Stomach (tissue), 19 donors: Measurements from ENCODE around the gene PRRT4. TPM values are rescaled to one million over a fixed set of nuclear protein-coding genes. Genes with fewer than 3 reads are reported as not detected.

Source experiments
- DNase-seq, 2 donors: peaks; one replicate each; pipeline versions ENCODE4 v3.0.0 to v3.0.0-alpha.2; 2013 to 2019
- H3K27ac ChIP-seq, 5 donors: fragments of 200-600 bp in 4 of 5; sonication (generic) in 4 of 5; one replicate each; pipeline ENCODE4 v1.5.1; 2013 to 2019; ENCODE audit warnings: mild to moderate bottlenecking in 1 of 5, moderate library complexity in 1 of 5
- H3K27me3 ChIP-seq, 3 donors: fragments of 200-600 bp; sonication (generic); one replicate each; pipeline ENCODE4 v1.5.1; 2017 to 2019; ENCODE audit warnings: mixed run types in 1 of 3
- H3K36me3 ChIP-seq, 4 donors: fragments of 200-600 bp; sonication (generic); 1 replicate in 3 of 4; 2 replicates in 1 of 4; pipeline ENCODE4 v1.5.1; 2016 to 2019
- H3K4me1 ChIP-seq, 4 donors: fragments of 200-600 bp; sonication (generic); one replicate each; pipeline ENCODE4 v1.5.1; 2016 to 2019
- H3K4me3 ChIP-seq, 4 donors: fragments of 200-600 bp; sonication (generic) in 3 of 4; one replicate each; pipeline ENCODE4 v1.5.1; 2016 to 2019; ENCODE audit warnings: mild to moderate bottlenecking in 1 of 4
- H3K9me3 ChIP-seq, 4 donors: fragments of 200-600 bp; sonication (generic); one replicate each; pipeline ENCODE4 v1.5.1; 2016 to 2019
- CTCF ChIP-seq, 7 experiments: fragments of 450-650 bp in 4 of 7; fragments of 200-600 bp in 3 of 7; sonication (generic) in 3 of 7; IDR thresholded peaks; one replicate each; pipeline ENCODE4 v1.5.1; 2016 to 2019; ENCODE audit warnings: antibody characterized with exemption in 7 of 7, control low read depth in 2 of 7, mild to moderate bottlenecking in 1 of 7
- EP300 ChIP-seq: sonication (generic); formaldehyde crosslinking; IDR thresholded peaks from one replicate; pipeline ENCODE4 v1.6.1; 2017; ENCODE audit warnings: antibody characterized with exemption
- POLR2A ChIP-seq, 4 donors: fragments of 450-650 bp; IDR thresholded peaks; one replicate each; pipeline ENCODE4 v1.6.1; 2016; ENCODE audit warnings: antibody characterized with exemption in 4 of 4, control low read depth in 2 of 4, mild to moderate bottlenecking in 1 of 4, moderate library complexity in 1 of 4
- POLR2AphosphoS5 ChIP-seq, 3 donors: sonication (generic); formaldehyde crosslinking; IDR thresholded peaks; one replicate each; pipeline ENCODE4 v1.6.1; 2016; ENCODE audit warnings: antibody characterized with exemption in 3 of 3
- WGBS, 5 donors: extraction: QIAGEN DNeasy Blood & Tissue Kit in 3 of 5; methylation state at CpG; one replicate each; pipeline versions ENCODE4 v1.1.5 to v1.1.7; 2013 to 2018; 5-methylcytosine and 5-hydroxymethylcytosine counted together
- intact Hi-C: fragments of 100-400 bp; cut with DNase I; formaldehyde crosslinking; loops from one replicate; pipeline ENCODE4 v1.15.1; 2023; ENCODE audit warnings: low total_unique reads
- long read RNA-seq, 10 donors: transcript quantifications; one replicate each; lab custom pipeline, GENCODE V29; 2026
- polyA plus RNA-seq, 3 donors: library from polyadenylated mRNA; stranded (reverse); fragments of 200-250 nt; gene quantifications; one replicate each; pipeline ENCODE4 v1.2.3, GENCODE V29; 2013
- total RNA-seq, 5 donors: library from RNA; depleted of rRNA; stranded (reverse); fragments of >200 nt; gene quantifications; one replicate each; pipeline versions ENCODE4 v1.1.0 to v1.2.3, GENCODE V29; 2014 to 2016
- donor health status: healthy with polysubstance abuse.
- donor health status: Bipolar disorder and iron deficiency.
- donor health status: healthy.

The PRRT4 gene
- total RNA-seq (not detected), polyA plus RNA-seq (1 to 10 TPM in 1 of 3 donors, under 1 TPM in 1, not detected in 1; 0.12 to 1.2 TPM)
- long read RNA-seq, donor 1, partial matches to known transcripts: 0 of 1 reads
- long read RNA-seq, donor 1, other reads (novel, unspliced or antisense): 0 of 1 reads
- long read RNA-seq, donor 2, partial matches to known transcripts: 0 of 3 reads
- long read RNA-seq, donor 2, other reads (novel, unspliced or antisense): 0 of 3 reads
- long read RNA-seq, donor 3: 0 reads
- long read RNA-seq, donor 4: 0 reads
- long read RNA-seq, donor 5: 0 reads
- long read RNA-seq, donor 6: 0 reads
- long read RNA-seq, donor 7: 0 reads
- long read RNA-seq, donor 8: 0 reads
- long read RNA-seq, donor 9: 0 reads
- long read RNA-seq, donor 10: 0 reads

- 1 to 4% (median 1%) methylated on average over 13 to 88 of the region's 88 CpGs for WGBS, 5 donors
- no peak for TF ChIP-seq POLR2A (IDR thresholded peaks at IDR 0.05)
- TF ChIP-seq EP300: no peak
- no peak for TF ChIP-seq POLR2AphosphoS5 (IDR thresholded peaks at IDR 0.05)
- no peak for TF ChIP-seq CTCF (IDR thresholded peaks at IDR 0.05)
- Histone ChIP-seq H3K4me1 (peaks cover 11 to 30% (median 20%) of the 10 kb centered on the region in 4 donors), H3K27me3 (peaks cover 0 to 66% (median 18%) of the 10 kb centered on the region in 3 donors), H3K9me3 (no peaks in the 10 kb centered on the region), H3K27ac (peak within 1 kb of the TSS in 3 of 5 donors; percentile 11 to 68 (median 30)), H3K4me3 (peak within 1 kb of the TSS; percentile 57 to 75 (median 60)), H3K36me3 (no peaks in the 10 kb centered on the region)
- intact Hi-C loops: no loop called here
- DNase-seq: peak; percentile 40 to 79
Measured at GRCh38 chr7:128361411-128362379, at the start of gene PRRT4. TSS of gene PRRT4 (minus strand) at chr7:128361690.

GRCh38 chr7:128410451-128410753 is 48.9 kb upstream of the PRRT4 start:
- Histone ChIP-seq H3K27me3 (no peaks in the 10 kb centered on the region), H3K36me3 (no peaks in the 10 kb centered on the region), H3K9me3 (no peaks in the 10 kb centered on the region), H3K4me1 (peaks cover 40 to 45% (median 44%) of the 10 kb centered on the region in 4 donors), H3K27ac (peak overlapping the region; percentile 83 to 94 (median 92)), H3K4me3 (peak overlapping the region; percentile 62 to 79 (median 66))
- intact Hi-C loops: no loop called here
- peak in 1 of 2 donors; percentile 84 for DNase-seq
- WGBS, 5 donors: 0 to 4% (median 1%) methylated on average over 6 of the region's 6 CpGs
- TF ChIP-seq POLR2AphosphoS5 (IDR thresholded peaks at IDR 0.05) (peak in 2 of 3 donors; percentile 49 to 70), POLR2A (IDR thresholded peaks at IDR 0.05) (no peak)

GRCh38 chr7:128409596-128410450 is 48.3 kb upstream of the PRRT4 start, which contains the start of gene IMPDH1:
TSS of gene IMPDH1 (minus strand) at chr7:128409982. CDS start at chr7:128409901, 81 bp downstream.
- no peak for TF ChIP-seq EP300
- peak in 1 of 4 donors; percentile 24 for TF ChIP-seq POLR2A (IDR thresholded peaks at IDR 0.05)
- TF ChIP-seq POLR2AphosphoS5 (IDR thresholded peaks at IDR 0.05): peak in 2 of 3 donors; percentile 50 to 73
- no peak for TF ChIP-seq CTCF (IDR thresholded peaks at IDR 0.05)
- H3K9me3 ChIP-seq: no peaks in the 10 kb centered on the region
- intact Hi-C loops: no loop called here
- 0 to 1% (median 1%) methylated on average over 17 to 87 of the region's 87 CpGs for WGBS, 5 donors
- DNase-seq: peak; percentile 94
- H3K27ac ChIP-seq: peak within 1 kb of the TSS; percentile 83 to 94 (median 92)
- peaks cover 44 to 51% (median 49%) of the 10 kb centered on the region in 4 donors for H3K4me1 ChIP-seq
- no peaks in the 10 kb centered on the region for H3K27me3 ChIP-seq
- H3K4me3 ChIP-seq: peak within 1 kb of the TSS; percentile 62 to 79 (median 66)
- no peaks in the 10 kb centered on the region for H3K36me3 ChIP-seq

GRCh38 chr7:128408709-128409595 is 47.5 kb upstream of the PRRT4 start:
- Histone ChIP-seq H3K9me3 (no peaks in the 10 kb centered on the region), H3K27ac (peak overlapping the region; percentile 83 to 94 (median 92)), H3K4me1 (peaks cover 52 to 60% (median 58%) of the 10 kb centered on the region in 4 donors), H3K36me3 (no peaks in the 10 kb centered on the region), H3K27me3 (no peaks in the 10 kb centered on the region), H3K4me3 (peak overlapping the region; percentile 62 to 79 (median 66))
- 12 to 21% (median 15%) methylated on average over 23 to 25 of the region's 25 CpGs for WGBS, 5 donors
- DNase-seq: peak in 1 of 2 donors; percentile 77
- TF ChIP-seq EP300: no peak
- TF ChIP-seq CTCF (IDR thresholded peaks at IDR 0.05): no peak
- TF ChIP-seq POLR2A (IDR thresholded peaks at IDR 0.05): no peak
- no peak for TF ChIP-seq POLR2AphosphoS5 (IDR thresholded peaks at IDR 0.05)
- intact Hi-C loops: no loop called here
